ENCODE results near the gene ORM2.

ORM2 gene

DNA sequence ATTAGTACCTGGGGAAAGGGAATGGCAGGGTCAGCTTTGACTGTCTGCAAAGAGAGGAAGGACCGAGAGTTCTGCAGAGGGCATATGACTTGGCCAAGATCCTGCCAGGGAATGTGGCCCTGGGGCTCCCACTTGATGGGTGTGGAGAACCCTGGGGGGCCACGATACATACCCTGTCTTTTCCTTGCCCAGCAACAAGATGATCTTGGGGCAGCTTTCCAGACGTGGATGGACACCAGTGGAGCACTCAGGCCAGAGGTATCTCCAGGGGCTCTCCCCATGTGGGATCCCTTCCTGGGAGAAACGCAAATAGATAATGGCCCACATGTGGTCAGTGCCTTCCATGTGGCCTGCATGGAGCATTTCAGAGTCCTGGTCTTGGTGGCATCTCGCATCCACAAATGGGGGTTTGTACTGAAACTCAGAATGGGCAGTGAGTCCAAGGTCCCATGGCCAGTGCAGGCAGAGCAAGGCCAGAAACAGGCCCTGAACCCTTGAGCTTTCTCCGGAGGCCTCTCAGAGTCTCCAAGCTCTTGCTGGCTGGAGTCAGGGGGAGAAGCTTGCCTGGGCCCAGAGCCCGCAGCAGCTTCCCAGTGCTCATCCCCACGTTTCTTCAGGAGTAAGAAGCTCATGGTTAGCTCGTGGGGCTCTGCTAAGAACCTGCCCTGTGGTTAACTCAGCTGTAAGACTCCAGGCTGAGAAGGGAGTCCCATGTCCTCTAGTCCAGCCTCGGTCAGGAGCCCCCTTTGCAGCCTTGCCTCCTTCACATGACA lies 25.1 kb upstream of the ORM2 start:
- H3K9me3 ChIP-seq (ENCODE audit: control insufficient read depth, low read length), result no peaks in the 10 kb centered on the region
- no peaks in the 10 kb centered on the region for H3K27me3 ChIP-seq (ENCODE audit: control insufficient read depth, insufficient read depth, low read length, poor library complexity, severe bottlenecking)
- H3K4me3 ChIP-seq (ENCODE audit: insufficient read depth, low read depth, low read length), result no peak overlapping the region
- no peaks in the 10 kb centered on the region for H3K4me1 ChIP-seq (ENCODE audit: control insufficient read depth, insufficient read depth, low read length)
- no peak overlapping the region for H3K27ac ChIP-seq (ENCODE audit: insufficient read depth, low read depth, low read length, poor library complexity, severe bottlenecking)
- 92 to 95% methylated on average over 10 of the region's 10 CpGs for WGBS, 2 experiments
- H3K36me3 ChIP-seq (ENCODE audit: control insufficient read depth, insufficient read depth, low read length), result no peaks in the 10 kb centered on the region

DNA sequence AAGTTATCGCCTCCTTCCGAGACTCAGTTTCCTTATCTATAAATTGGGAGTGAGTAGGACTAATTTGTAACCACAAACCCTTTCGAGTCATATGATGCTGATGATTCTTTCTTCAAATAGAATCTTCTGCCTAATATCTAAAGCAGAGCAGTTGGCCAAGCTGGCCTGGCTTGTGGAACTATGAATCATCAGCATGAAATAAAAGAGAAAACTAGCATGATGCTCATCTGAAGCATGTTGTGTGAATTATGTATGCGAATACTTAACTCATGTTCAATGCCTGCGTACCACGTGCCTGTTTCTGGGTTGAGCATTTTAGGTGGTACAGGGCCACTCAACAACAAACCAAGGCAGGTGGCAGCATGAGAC lies 21.8 kb upstream of the ORM2 start:
- H3K9me3 ChIP-seq (ENCODE audit: control insufficient read depth, low read length), result no peaks in the 10 kb centered on the region
- no peak overlapping the region for H3K27ac ChIP-seq (ENCODE audit: insufficient read depth, low read depth, low read length, poor library complexity, severe bottlenecking)
- no peaks in the 10 kb centered on the region for H3K27me3 ChIP-seq (ENCODE audit: control insufficient read depth, insufficient read depth, low read length, poor library complexity, severe bottlenecking)
- H3K4me3 ChIP-seq (ENCODE audit: insufficient read depth, low read depth, low read length), result no peak overlapping the region
- H3K4me1 ChIP-seq (ENCODE audit: control insufficient read depth, insufficient read depth, low read length), result no peaks in the 10 kb centered on the region
- WGBS, 2 experiments, result 93 to 96% methylated on average over 6 of the region's 6 CpGs
- no peaks in the 10 kb centered on the region for H3K36me3 ChIP-seq (ENCODE audit: control insufficient read depth, insufficient read depth, low read length)

DNA sequence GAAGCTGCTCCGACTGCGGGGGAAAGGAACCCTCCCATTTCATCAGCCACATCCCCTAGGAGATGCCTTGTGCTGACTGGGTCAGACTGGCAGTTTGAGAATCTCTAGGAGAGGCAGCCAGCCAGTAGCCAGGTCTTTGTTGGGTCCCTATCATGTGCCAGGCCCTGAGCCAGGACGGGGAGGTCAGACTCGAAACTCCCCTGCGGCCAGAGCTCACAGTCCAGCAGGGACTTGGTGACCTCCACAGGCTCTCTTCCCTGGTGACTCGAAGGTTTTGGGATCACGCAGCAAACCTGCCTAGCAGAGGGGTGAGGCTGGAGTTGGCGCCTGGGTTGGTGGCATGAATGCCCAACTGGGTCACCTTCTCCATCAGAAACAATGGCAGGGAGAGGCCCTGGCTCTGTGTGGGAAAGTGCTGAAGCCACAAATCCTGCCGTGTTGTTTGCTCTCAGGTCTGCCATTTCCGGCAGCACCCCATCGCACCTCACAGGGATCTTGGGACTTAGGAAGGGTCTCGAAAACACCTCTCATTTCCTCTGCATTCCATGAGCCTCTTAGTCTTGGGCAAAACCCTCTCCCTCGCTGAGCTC lies 21.2 kb upstream of the ORM2 start:
- Histone ChIP-seq H3K27ac (ENCODE audit: insufficient read depth, low read depth, low read length, poor library complexity, severe bottlenecking) (no peak overlapping the region), H3K27me3 (ENCODE audit: control insufficient read depth, insufficient read depth, low read length, poor library complexity, severe bottlenecking) (no peaks in the 10 kb centered on the region), H3K4me1 (ENCODE audit: control insufficient read depth, insufficient read depth, low read length) (no peaks in the 10 kb centered on the region), H3K4me3 (ENCODE audit: insufficient read depth, low read depth, low read length) (no peak overlapping the region), H3K9me3 (ENCODE audit: control insufficient read depth, low read length) (no peaks in the 10 kb centered on the region), H3K36me3 (ENCODE audit: control insufficient read depth, insufficient read depth, low read length) (no peaks in the 10 kb centered on the region)
- WGBS, 2 experiments, result 94 to 96% methylated on average over 13 of the region's 13 CpGs

DNA sequence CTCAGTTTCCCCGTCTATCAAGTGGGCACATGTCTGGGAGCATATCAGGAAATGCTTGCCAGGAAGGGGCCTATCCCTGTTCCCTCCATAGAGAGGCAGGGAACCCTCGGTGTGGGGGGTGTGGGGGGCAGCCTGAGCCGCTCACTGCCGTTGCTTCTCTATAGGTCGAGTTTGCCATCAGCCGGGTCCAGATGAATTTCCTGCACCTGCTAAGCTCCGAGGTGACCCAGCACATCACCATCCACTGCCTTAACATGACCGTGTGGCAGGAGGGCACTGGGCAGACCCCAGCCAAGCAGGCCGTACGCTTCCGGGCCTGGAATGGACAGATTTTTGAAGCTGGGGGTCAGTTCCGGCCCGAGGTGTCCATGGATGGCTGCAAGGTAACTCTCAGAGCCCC lies 20.6 kb upstream of the ORM2 start:
- H3K4me3 ChIP-seq (ENCODE audit: insufficient read depth, low read depth, low read length), result no peak overlapping the region
- no peaks in the 10 kb centered on the region for H3K36me3 ChIP-seq (ENCODE audit: control insufficient read depth, insufficient read depth, low read length)
- H3K9me3 ChIP-seq (ENCODE audit: control insufficient read depth, low read length), result no peaks in the 10 kb centered on the region
- 92 to 93% methylated on average over 13 of the region's 13 CpGs for WGBS, 2 experiments
- H3K4me1 ChIP-seq (ENCODE audit: control insufficient read depth, insufficient read depth, low read length), result no peaks in the 10 kb centered on the region
- no peaks in the 10 kb centered on the region for H3K27me3 ChIP-seq (ENCODE audit: control insufficient read depth, insufficient read depth, low read length, poor library complexity, severe bottlenecking)
- no peak overlapping the region for H3K27ac ChIP-seq (ENCODE audit: insufficient read depth, low read depth, low read length, poor library complexity, severe bottlenecking)

DNA sequence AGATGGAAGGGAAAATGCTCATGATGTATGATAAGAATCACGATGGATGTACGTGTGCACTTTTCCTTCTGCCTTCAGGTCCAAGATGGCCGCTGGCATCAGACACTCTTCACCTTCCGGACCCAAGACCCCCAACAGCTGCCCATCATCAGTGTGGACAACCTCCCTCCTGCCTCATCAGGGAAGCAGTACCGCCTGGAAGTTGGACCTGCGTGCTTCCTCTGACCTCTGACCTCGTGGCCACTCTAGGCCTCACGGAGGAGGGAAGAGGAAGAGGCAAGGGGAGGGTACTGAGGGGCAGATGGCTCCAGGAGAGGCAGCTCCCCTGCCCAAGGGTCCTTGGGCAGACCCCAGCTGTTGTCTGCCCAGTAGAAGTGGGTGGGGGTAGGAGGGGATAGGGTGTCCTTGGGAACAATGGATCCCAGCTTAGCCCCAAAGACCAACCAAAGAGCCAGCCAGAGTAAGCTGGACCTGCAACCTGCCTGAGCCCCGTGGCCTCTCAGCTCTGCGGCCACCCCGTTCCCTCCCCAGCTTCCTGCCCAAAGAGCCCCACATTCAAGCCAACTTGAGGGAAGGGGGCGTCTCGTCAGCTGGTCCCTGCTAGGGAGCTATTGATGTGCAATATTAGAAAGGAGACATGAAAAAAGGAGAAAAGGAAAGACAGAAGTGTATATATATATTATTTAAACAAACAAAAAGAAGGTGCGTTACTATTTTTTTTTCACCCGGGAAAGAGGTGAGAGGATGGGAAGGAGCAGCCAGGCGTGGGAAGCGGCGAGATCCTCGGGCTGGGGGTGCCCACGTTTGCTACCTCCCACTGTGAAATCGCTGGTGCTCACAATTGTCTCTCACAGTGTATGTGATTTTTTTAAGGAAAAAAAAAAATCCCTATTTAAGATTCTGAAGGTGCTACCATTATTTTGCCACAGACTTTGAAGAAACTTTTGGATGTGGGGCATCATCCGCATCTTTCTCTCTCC lies 18.9 kb upstream of the ORM2 start:
- H3K36me3 ChIP-seq (ENCODE audit: control insufficient read depth, insufficient read depth, low read length), result no peaks in the 10 kb centered on the region
- no peaks in the 10 kb centered on the region for H3K27me3 ChIP-seq (ENCODE audit: control insufficient read depth, insufficient read depth, low read length, poor library complexity, severe bottlenecking)
- H3K27ac ChIP-seq (ENCODE audit: insufficient read depth, low read depth, low read length, poor library complexity, severe bottlenecking), result no peak overlapping the region
- no peaks in the 10 kb centered on the region for H3K9me3 ChIP-seq (ENCODE audit: control insufficient read depth, low read length)
- H3K4me1 ChIP-seq (ENCODE audit: control insufficient read depth, insufficient read depth, low read length), result no peaks in the 10 kb centered on the region
- H3K4me3 ChIP-seq (ENCODE audit: insufficient read depth, low read depth, low read length), result no peak overlapping the region
- 92 to 93% methylated on average over 22 of the region's 22 CpGs for WGBS, 2 experiments

DNA sequence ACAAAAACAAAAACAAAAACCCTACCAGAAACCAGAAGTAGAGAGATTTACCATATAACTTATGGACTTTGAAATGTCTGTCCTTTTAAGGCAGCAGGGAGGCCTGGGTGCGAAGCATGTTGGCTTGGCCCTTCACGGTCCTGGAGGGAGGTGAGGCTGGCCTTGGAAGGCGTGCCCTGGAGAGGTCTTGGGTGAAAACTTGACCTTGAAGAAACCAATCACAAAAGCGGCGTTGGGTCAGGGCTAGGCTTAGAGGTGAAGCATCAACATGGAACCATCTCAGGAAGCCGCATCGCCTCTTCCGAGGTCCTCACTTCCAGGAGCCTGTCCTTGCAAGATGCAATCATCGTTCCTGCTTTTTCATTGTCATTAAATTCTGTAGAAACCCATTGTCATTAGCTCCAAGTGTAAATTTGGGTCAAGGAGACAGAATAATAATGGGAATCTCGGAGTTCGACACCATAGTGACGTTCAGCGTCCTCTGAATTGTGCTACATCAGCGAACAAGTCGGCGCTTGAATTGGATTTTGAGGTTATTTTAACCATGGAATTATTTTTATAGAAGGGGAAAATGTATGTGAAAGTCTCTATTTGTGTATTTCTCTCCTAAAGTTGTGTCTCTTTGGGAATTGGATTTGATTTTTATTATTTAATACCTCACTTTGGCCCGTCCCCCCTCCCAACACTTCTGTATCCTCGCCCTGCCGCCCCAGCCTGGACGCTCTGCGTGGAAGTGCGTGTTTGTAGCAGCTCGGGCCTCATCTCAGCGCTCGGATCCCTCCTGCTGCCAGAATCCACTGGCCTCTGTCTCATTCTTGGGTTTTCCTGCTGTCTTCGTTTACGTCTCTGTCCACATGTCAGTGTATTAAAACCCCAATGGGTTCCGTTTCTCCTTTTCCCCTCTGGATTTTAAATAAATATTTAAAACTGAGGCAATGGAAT lies 17.8 kb upstream of the ORM2 start:
- Histone ChIP-seq H3K27me3 (ENCODE audit: control insufficient read depth, insufficient read depth, low read length, poor library complexity, severe bottlenecking) (no peaks in the 10 kb centered on the region), H3K36me3 (ENCODE audit: control insufficient read depth, insufficient read depth, low read length) (no peaks in the 10 kb centered on the region), H3K4me3 (ENCODE audit: insufficient read depth, low read depth, low read length) (no peak overlapping the region), H3K4me1 (ENCODE audit: control insufficient read depth, insufficient read depth, low read length) (no peaks in the 10 kb centered on the region), H3K9me3 (ENCODE audit: control insufficient read depth, low read length) (no peaks in the 10 kb centered on the region), H3K27ac (ENCODE audit: insufficient read depth, low read depth, low read length, poor library complexity, severe bottlenecking) (no peak overlapping the region)
- 95% methylated on average over 27 to 28 of the region's 28 CpGs for WGBS, 2 experiments

DNA sequence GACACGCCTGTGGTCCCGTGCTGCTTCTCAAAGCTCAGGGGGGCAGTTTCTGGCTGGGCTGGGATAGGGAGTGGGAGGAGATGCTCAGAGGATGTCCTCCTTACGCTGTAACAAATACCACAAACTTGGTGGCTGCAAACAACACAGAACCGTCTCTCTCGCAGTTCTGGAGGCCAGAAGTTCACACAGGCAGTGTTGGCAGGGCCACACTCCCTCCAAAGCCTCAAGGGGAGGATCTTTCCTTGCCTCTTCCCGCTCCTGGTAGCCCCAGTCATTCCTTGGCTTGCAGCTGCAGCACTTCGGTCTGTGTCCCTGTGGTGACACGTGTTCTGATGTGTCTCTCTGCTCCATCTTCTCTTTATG lies 17.2 kb upstream of the ORM2 start:
- 90 to 91% methylated on average over 8 of the region's 8 CpGs for WGBS, 2 experiments
- Histone ChIP-seq H3K9me3 (ENCODE audit: control insufficient read depth, low read length) (no peaks in the 10 kb centered on the region), H3K36me3 (ENCODE audit: control insufficient read depth, insufficient read depth, low read length) (no peaks in the 10 kb centered on the region), H3K4me1 (ENCODE audit: control insufficient read depth, insufficient read depth, low read length) (no peaks in the 10 kb centered on the region), H3K27me3 (ENCODE audit: control insufficient read depth, insufficient read depth, low read length, poor library complexity, severe bottlenecking) (no peaks in the 10 kb centered on the region), H3K4me3 (ENCODE audit: insufficient read depth, low read depth, low read length) (no peak overlapping the region), H3K27ac (ENCODE audit: insufficient read depth, low read depth, low read length, poor library complexity, severe bottlenecking) (no peak overlapping the region)

DNA sequence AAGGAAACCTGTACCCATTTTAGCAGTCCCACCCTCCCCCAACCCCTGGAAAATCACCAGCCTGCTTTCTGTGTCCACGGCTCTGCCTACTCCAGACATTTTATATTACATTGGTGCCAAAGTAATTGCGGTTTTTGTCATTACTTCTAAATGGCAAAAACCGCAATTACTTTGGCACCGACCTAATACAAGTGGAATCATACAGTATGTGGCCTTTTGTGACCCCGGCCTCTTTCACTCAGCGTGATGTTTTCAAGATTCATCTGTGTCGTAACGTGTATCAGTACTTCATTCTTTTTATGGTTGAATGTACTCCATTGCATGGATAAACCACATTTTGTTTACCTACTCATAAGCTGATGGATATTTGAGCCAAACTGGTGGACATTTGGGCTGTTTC lies 16.5 kb upstream of the ORM2 start:
- Histone ChIP-seq H3K4me1 (ENCODE audit: control insufficient read depth, insufficient read depth, low read length) (no peaks in the 10 kb centered on the region), H3K9me3 (ENCODE audit: control insufficient read depth, low read length) (no peaks in the 10 kb centered on the region), H3K27ac (ENCODE audit: insufficient read depth, low read depth, low read length, poor library complexity, severe bottlenecking) (no peak overlapping the region), H3K36me3 (ENCODE audit: control insufficient read depth, insufficient read depth, low read length) (no peaks in the 10 kb centered on the region), H3K4me3 (ENCODE audit: insufficient read depth, low read depth, low read length) (no peak overlapping the region), H3K27me3 (ENCODE audit: control insufficient read depth, insufficient read depth, low read length, poor library complexity, severe bottlenecking) (no peaks in the 10 kb centered on the region)
- WGBS, 2 experiments, result 90 to 97% methylated on average over 8 of the region's 8 CpGs

DNA sequence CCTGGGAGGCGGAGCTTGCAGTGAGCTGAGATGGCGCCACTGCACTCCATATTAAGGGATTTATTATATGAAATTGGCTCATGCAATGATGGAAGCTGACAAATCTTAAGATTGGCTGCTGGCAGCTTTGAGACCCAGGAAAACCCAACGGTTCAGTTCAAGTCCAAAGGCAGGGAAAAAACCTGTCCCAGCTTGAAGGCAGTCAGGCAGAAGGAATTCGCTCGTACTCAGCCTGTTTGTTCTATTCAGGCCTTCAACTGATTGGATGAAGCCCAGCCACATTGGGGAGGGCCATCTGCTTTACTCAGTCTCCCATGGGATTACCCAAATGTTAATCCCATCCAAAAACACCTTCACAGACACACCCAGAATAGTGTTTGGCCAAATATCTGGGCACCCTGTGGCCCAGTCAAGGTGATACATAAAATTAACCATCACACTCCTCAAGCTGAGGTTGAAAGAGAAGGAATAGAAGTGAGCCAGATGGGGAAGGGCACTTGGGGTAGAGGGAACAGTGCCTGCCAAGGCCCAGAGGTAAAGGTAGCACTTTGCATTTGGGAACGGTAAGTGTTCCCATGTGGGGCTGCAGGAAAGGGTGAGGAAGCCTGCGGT lies 15.3 kb upstream of the ORM2 start:
- H3K4me1 ChIP-seq (ENCODE audit: control insufficient read depth, insufficient read depth, low read length), result no peaks in the 10 kb centered on the region
- 84 to 88% methylated on average over 7 of the region's 7 CpGs for WGBS, 2 experiments
- H3K27me3 ChIP-seq (ENCODE audit: control insufficient read depth, insufficient read depth, low read length, poor library complexity, severe bottlenecking), result no peaks in the 10 kb centered on the region
- H3K36me3 ChIP-seq (ENCODE audit: control insufficient read depth, insufficient read depth, low read length), result no peaks in the 10 kb centered on the region
- no peak overlapping the region for H3K4me3 ChIP-seq (ENCODE audit: insufficient read depth, low read depth, low read length)
- H3K27ac ChIP-seq (ENCODE audit: insufficient read depth, low read depth, low read length, poor library complexity, severe bottlenecking), result no peak overlapping the region
- no peaks in the 10 kb centered on the region for H3K9me3 ChIP-seq (ENCODE audit: control insufficient read depth, low read length)

All from ectodermal cell (in vitro differentiated cells).